Activated CD4-positive, alpha-beta T cell treated with anti-CD3 and anti-CD28 coated beads, Interleukin-2, amount 50 U/mL, for 1 hour (primary cell): Measurements from ENCODE around the gene HES5.

Experiments used
- DNase-seq: peaks from one replicate; pipeline ENCODE4 v3.0.0-alpha.2; 2020

Gene HES5

GRCh38 chr1:2499986-2500596 is 30.0 kb downstream of the HES5 start:
- no peak for DNase-seq

- no peak for DNase-seq
Observed at GRCh38 chr1:2499260-2499659, 30.8 kb downstream of the HES5 start.

- DNase-seq: no peak
Observed at GRCh38 chr1:2498648-2499047, 31.4 kb downstream of the HES5 start.

- no peak for DNase-seq
Observed at GRCh38 chr1:2497891-2498290, 32.2 kb downstream of the HES5 start.

GRCh38 chr1:2496746-2497145 is 33.3 kb downstream of the HES5 start:
- no peak for DNase-seq

GRCh38 chr1:2496087-2496622 is 33.9 kb downstream of the HES5 start:
- DNase-seq: no peak

GRCh38 chr1:2495546-2495945 is 34.5 kb downstream of the HES5 start:
- no peak for DNase-seq

- no peak for DNase-seq
Observed at GRCh38 chr1:2495026-2495425, 35.0 kb downstream of the HES5 start.

- DNase-seq: no peak
Observed at GRCh38 chr1:2494323-2494693, 35.8 kb downstream of the HES5 start.

- no peak for DNase-seq
Observed at GRCh38 chr1:2493691-2494322, 36.3 kb downstream of the HES5 start.

GRCh38 chr1:2493218-2493617 is 36.8 kb downstream of the HES5 start:
- no peak for DNase-seq

- DNase-seq: no peak
Observed at GRCh38 chr1:2492091-2492490, 38.0 kb downstream of the HES5 start.

GRCh38 chr1:2489615-2490014 is 40.4 kb downstream of the HES5 start:
- no peak for DNase-seq

GRCh38 chr1:2488688-2489087 is 41.4 kb downstream of the HES5 start:
- DNase-seq: no peak

GRCh38 chr1:2486558-2486957 is 43.5 kb downstream of the HES5 start:
- no peak for DNase-seq

GRCh38 chr1:2486041-2486440 is 44.0 kb downstream of the HES5 start:
- DNase-seq: no peak

- no peak for DNase-seq
Observed at GRCh38 chr1:2483970-2484369, 46.1 kb downstream of the HES5 start.

- no peak for DNase-seq
Observed at GRCh38 chr1:2483026-2483425, 47.0 kb downstream of the HES5 start.

- DNase-seq: no peak
Observed at GRCh38 chr1:2482588-2482987, 47.5 kb downstream of the HES5 start.

GRCh38 chr1:2481885-2482284 is 48.2 kb downstream of the HES5 start:
- no peak for DNase-seq

- no peak for DNase-seq
Observed at GRCh38 chr1:2480986-2481364, 49.1 kb downstream of the HES5 start.

GRCh38 chr1:2480236-2480985 is 49.7 kb downstream of the HES5 start:
- no peak for DNase-seq

- no peak for DNase-seq
Observed at GRCh38 chr1:2479618-2480017, 50.4 kb downstream of the HES5 start.

- no peak for DNase-seq
Observed at GRCh38 chr1:2479186-2479585, 50.9 kb downstream of the HES5 start.
